NCI-H510A treated with DMSO at 0.1 percent for 48 hours (cell line): ENCODE measurements around the gene KIAA1217.

Source experiments
- DNase-seq: peaks from one replicate; lab custom pipeline; 2025; lab: John Stamatoyannopoulos, UW

Gene KIAA1217

GRCh38 chr10:24502006-24502405 lies 293.1 kb downstream of the KIAA1217 start:
- no peak for DNase-seq

GRCh38 chr10:24502801-24503460 lies 294.0 kb downstream of the KIAA1217 start:
- DNase-seq: no peak

GRCh38 chr10:24503461-24504320 lies 294.8 kb downstream of the KIAA1217 start:
- DNase-seq: peak; percentile 12

- no peak for DNase-seq
Measured at GRCh38 chr10:24505759-24506158, 296.8 kb downstream of the KIAA1217 start.

- no peak for DNase-seq
Measured at GRCh38 chr10:24513155-24513554, 304.2 kb downstream of the KIAA1217 start.

GRCh38 chr10:24515481-24515880 lies 306.5 kb downstream of the KIAA1217 start:
- no peak for DNase-seq

GRCh38 chr10:24518411-24518810 lies 309.5 kb downstream of the KIAA1217 start:
- DNase-seq: no peak

GRCh38 chr10:24518981-24519597 lies 310.2 kb downstream of the KIAA1217 start:
- peak; percentile 13 for DNase-seq

GRCh38 chr10:24519950-24520349 lies 311.0 kb downstream of the KIAA1217 start:
- DNase-seq: no peak

- no peak for DNase-seq
Measured at GRCh38 chr10:24524314-24524713, 315.4 kb downstream of the KIAA1217 start.

GRCh38 chr10:24526085-24526649 lies 317.2 kb downstream of the KIAA1217 start:
- no peak for DNase-seq

- no peak for DNase-seq
Measured at GRCh38 chr10:24528946-24529345, 320.0 kb downstream of the KIAA1217 start.

- DNase-seq: no peak
Measured at GRCh38 chr10:24531439-24531838, 322.5 kb downstream of the KIAA1217 start.

GRCh38 chr10:24533981-24534380 lies 325.0 kb downstream of the KIAA1217 start:
- DNase-seq: no peak

GRCh38 chr10:24536636-24537035 lies 327.7 kb downstream of the KIAA1217 start:
- DNase-seq: no peak

GRCh38 chr10:24541239-24541753 lies 332.4 kb downstream of the KIAA1217 start:
- no peak for DNase-seq

GRCh38 chr10:24542314-24543270 lies 333.7 kb downstream of the KIAA1217 start:
- DNase-seq: no peak

GRCh38 chr10:24544776-24545175 lies 335.8 kb downstream of the KIAA1217 start:
- DNase-seq: no peak

GRCh38 chr10:24545585-24545984 lies 336.6 kb downstream of the KIAA1217 start:
- no peak for DNase-seq

- DNase-seq: no peak
Measured at GRCh38 chr10:24550680-24551079, 341.7 kb downstream of the KIAA1217 start.

- DNase-seq: no peak
Measured at GRCh38 chr10:24551161-24551560, 342.2 kb downstream of the KIAA1217 start.
